Stomach (tissue), 4 donors: ENCODE results near the gene MCAT.

Experiments
- POLR2A ChIP-seq, 4 donors: fragments of 450-650 bp; IDR thresholded peaks; one replicate each; pipeline ENCODE4 v1.6.1; 2016; ENCODE audit warnings: antibody characterized with exemption in 4 of 4, control low read depth in 2 of 4, mild to moderate bottlenecking in 1 of 4, moderate library complexity in 1 of 4
- TF ChIP-seq, protein P1 (sequence below), 7 experiments: fragments of 450-650 bp in 4 of 7; fragments of 200-600 bp in 3 of 7; sonication (generic) in 3 of 7; IDR thresholded peaks; one replicate each; pipeline ENCODE4 v1.5.1; 2016 to 2019; ENCODE audit warnings: antibody characterized with exemption in 7 of 7, control low read depth in 2 of 7, mild to moderate bottlenecking in 1 of 7

DNA sequence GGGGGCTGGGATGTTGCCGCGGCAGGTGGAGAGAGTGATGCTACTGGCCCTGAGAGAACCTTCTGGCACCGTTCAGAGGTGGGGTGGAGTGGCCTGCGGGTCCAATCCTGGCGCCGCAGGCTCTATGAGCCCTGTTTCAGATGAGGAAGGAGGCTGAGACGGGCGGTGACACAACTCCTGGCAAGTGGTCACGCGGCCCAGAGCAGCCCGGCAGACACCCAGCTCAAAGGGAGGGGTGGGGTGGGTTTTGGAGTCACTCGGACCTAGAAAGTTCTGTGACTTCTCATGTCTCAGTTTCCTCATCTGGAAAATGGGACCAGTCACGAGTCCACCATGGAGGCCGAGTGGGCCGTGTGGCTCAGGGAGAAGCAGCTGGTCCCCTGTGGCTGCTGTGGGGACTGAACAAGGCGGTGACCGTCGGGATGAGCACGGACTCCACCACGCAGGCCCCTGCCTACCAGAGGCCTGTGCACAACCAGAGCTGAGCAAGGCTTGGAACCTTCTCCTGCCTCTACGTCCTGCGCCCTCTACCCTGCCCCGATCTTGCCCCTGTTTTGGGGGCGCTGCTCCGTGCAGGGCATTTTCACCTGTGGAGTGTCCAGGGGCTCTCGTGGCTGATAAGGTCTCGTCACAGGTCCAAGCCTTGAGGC is 11.8 kb upstream of the MCAT start:
- TF ChIP-seq POLR2A (IDR thresholded peaks at IDR 0.05), result no peak
- TF ChIP-seq, protein P1, sequence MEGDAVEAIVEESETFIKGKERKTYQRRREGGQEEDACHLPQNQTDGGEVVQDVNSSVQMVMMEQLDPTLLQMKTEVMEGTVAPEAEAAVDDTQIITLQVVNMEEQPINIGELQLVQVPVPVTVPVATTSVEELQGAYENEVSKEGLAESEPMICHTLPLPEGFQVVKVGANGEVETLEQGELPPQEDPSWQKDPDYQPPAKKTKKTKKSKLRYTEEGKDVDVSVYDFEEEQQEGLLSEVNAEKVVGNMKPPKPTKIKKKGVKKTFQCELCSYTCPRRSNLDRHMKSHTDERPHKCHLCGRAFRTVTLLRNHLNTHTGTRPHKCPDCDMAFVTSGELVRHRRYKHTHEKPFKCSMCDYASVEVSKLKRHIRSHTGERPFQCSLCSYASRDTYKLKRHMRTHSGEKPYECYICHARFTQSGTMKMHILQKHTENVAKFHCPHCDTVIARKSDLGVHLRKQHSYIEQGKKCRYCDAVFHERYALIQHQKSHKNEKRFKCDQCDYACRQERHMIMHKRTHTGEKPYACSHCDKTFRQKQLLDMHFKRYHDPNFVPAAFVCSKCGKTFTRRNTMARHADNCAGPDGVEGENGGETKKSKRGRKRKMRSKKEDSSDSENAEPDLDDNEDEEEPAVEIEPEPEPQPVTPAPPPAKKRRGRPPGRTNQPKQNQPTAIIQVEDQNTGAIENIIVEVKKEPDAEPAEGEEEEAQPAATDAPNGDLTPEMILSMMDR (IDR thresholded peaks at IDR 0.05), result no peak
